Gastrocnemius medialis (tissue), 4 donors: ENCODE measurements around the gene APOBEC3B.
"Not testable (repeated sequence)": the region's sequence is repeated elsewhere in the genome, so short reads cannot be mapped to it uniquely, and the experiment has no call there.

Experiments used
- CTCF ChIP-seq, 5 experiments: fragments of 450-650 bp in 3 of 5; fragments of 200-600 bp in 2 of 5; sonication (generic) in 2 of 5; IDR thresholded peaks in 4 of 5; conservative IDR thresholded peaks in 1 of 5; 1 replicate in 4 of 5; 2 replicates in 1 of 5; pipeline ENCODE4 v1.5.1; 2016 to 2019; ENCODE audit warnings: antibody characterized with exemption in 5 of 5, mild to moderate bottlenecking in 3 of 5, moderate library complexity in 3 of 5
- POLR2A ChIP-seq, 2 donors: fragments of 450-650 bp; IDR thresholded peaks; one replicate each; pipeline ENCODE4 v1.6.1; 2017; ENCODE audit warnings: antibody characterized with exemption in 2 of 2, mild to moderate bottlenecking in 2 of 2, moderate library complexity in 2 of 2

DNA sequence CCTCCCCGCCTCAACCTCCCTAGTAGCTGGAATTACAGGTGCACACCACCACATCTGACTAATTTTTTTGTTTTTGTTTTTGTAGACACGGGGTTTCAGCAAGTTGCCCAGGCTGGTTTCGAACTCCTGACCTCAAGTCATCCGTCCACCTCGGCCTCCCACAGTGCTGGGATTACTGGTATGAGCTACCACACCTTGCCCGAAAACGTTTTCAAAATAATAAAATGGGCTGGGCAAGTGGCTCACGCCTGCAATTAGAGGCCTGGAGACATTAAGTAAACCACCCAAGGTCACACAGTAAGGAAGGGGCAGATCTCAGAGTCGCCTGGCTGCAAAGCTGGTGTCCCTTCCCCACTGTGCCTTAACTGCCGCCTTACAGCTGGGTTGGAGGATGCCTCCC is 1.6 kb upstream of the APOBEC3B start:
- TF ChIP-seq POLR2A (IDR thresholded peaks at IDR 0.05); CTCF (IDR thresholded peaks at IDR 0.05 in 4 of 5, conservative IDR thresholded peaks at IDR 0.05 in 1 of 5): not testable (repeated sequence)
